Measurements from ENCODE around the gene DENND5B. TPM values are rescaled to one million over a fixed set of nuclear protein-coding genes. Genes with fewer than 3 reads are reported as not detected.
"Not testable (repeated sequence)": the region's sequence is repeated elsewhere in the genome, so short reads cannot be mapped to it uniquely, and the experiment has no call there.

DENND5B gene
- total and polyA plus RNA-seq, 4 donors: 4.5 to 23.1 (median 9.3) TPM

DNA sequence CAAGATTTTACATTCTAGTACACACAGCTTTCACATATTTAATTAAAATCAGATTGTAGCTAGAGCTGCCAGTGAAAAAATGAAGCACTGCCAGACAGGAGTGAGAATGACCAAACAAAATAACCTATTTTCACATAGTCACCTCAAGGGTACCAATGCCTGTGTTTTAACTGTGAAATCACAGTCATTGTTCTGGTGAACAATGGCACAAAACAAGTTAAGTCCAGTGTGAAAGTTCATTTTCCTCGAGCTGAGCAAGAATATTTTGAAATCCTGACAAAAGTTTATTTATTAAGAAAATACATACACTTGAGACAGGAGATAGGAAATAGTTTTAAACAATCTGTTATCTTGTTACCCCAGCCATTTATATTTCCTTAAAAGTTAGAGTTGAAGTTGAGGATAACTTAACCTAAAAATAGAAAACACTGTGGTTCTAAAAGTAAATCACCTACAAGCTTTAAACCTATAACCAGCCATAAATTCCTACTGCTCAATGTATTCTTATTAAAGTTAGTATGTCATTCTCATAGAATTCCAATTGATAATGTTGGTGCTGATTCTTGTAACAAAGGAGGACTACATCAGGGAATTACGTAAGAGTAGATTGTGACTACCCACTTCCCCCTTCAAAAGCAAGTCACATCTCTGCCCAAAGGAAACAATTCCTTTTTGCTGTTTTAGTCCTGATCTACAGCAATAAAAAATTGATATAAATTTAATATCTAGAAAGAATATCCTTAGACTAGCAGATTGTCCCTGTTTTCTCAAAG is 15.9 kb downstream of the DENND5B start:
- Histone ChIP-seq H3K27ac (ENCODE audit: low read depth in 1 of 2, low read length in 2 of 2) (no peak overlapping the region), H3K4me3 (ENCODE audit: low read depth in 1 of 3, low read length in 3 of 3) (no peak overlapping the region), H3K4me1 (ENCODE audit: control insufficient read depth in 4 of 4, insufficient read depth in 4 of 4, low read length in 3 of 4) (peaks cover 4 to 19% (median 13%) of the 10 kb centered on the region in 4 donors), H3K9me3 (ENCODE audit: control insufficient read depth in 4 of 4, low read length in 3 of 4) (no peaks in the 10 kb centered on the region), H3K36me3 (ENCODE audit: control insufficient read depth in 4 of 4, insufficient read depth in 3 of 4, low read depth in 1 of 4, low read length in 3 of 4) (no peaks in the 10 kb centered on the region), H3K27me3 (ENCODE audit: control insufficient read depth in 4 of 4, insufficient read depth in 4 of 4, low read length in 3 of 4) (no peaks in the 10 kb centered on the region), H3K9ac (ENCODE audit: low read depth in 1 of 2, low read length in 2 of 2) (no peak overlapping the region)
- DNase-seq (ENCODE audit: low spot score): no peak
- 47% methylated on average over 2 of the region's 2 CpGs for WGBS
- TF ChIP-seq YY1 (IDR thresholded peaks at IDR 0.05): no peak

DNA sequence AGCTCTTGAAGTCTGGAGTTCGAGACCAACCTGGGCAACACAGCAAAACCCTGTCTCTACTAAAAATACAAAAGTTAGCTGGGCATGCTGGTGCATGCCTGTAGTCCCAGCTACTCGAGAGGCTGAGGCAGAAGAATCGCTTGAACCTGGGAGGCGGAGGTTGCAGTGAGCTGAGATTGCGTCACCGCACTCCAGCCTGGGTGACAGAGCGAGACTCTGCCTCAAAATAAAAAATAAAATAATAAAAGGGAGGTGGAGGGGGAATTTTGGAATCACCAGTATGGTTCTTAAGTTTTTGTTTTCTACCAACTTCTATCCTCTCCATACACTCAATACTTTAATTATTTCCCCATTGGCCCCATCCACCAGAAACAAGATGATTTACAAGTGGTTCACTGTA is 16.6 kb downstream of the DENND5B start:
- not testable (repeated sequence) for H3K9me3 ChIP-seq (ENCODE audit: control insufficient read depth in 4 of 4, low read length in 3 of 4); H3K27ac ChIP-seq (ENCODE audit: low read depth in 1 of 2, low read length in 2 of 2); H3K27me3 ChIP-seq (ENCODE audit: control insufficient read depth in 4 of 4, insufficient read depth in 4 of 4, low read length in 3 of 4); DNase-seq (ENCODE audit: low spot score); H3K4me3 ChIP-seq (ENCODE audit: low read depth in 1 of 3, low read length in 3 of 3); H3K36me3 ChIP-seq (ENCODE audit: control insufficient read depth in 4 of 4, insufficient read depth in 3 of 4, low read depth in 1 of 4, low read length in 3 of 4); H3K9ac ChIP-seq (ENCODE audit: low read depth in 1 of 2, low read length in 2 of 2)
- H3K4me1 ChIP-seq (ENCODE audit: control insufficient read depth in 4 of 4, insufficient read depth in 4 of 4, low read length in 3 of 4): peaks cover 4 to 19% (median 13%) of the 10 kb centered on the region in 4 donors
- WGBS: 86% methylated on average over 7 of the region's 7 CpGs

DNA sequence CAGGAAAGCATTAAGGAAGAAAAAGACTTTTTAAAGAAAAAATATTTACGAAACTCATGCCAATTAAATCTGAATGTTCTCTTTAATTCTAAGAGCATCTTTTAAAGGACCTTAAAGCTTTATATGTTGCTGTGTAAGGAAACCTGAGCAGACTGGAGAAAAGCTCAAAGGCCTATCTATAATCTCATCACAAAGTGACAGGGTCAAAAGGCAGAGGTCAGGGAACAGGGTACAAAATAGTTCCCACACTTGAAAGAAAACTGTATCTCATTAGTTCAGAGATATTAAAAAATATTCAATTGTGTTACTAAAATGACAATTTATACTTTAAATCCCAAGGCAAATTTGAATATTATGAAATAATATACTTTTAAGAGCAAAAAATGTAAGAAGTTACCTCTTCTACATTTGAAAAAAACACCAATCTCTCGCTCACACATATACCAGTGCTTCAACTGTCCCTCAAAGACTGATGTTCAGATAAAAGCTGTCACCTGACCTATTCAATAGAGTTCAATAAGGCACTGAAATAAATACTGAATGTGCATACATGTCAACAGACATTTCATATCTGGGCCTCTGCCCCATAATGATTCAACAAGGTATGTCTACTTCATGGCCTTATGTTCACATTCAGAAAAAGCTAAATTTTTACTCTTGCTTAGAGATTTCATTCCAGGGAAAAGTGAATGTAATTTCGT is 17.9 kb downstream of the DENND5B start:
- Histone ChIP-seq H3K27me3 (ENCODE audit: control insufficient read depth in 4 of 4, insufficient read depth in 4 of 4, low read length in 3 of 4) (no peaks in the 10 kb centered on the region), H3K4me1 (ENCODE audit: control insufficient read depth in 4 of 4, insufficient read depth in 4 of 4, low read length in 3 of 4) (peaks cover 6 to 19% (median 13%) of the 10 kb centered on the region in 4 donors), H3K4me3 (ENCODE audit: low read depth in 1 of 3, low read length in 3 of 3) (no peak overlapping the region), H3K36me3 (ENCODE audit: control insufficient read depth in 4 of 4, insufficient read depth in 3 of 4, low read depth in 1 of 4, low read length in 3 of 4) (no peaks in the 10 kb centered on the region), H3K9ac (ENCODE audit: low read depth in 1 of 2, low read length in 2 of 2) (no peak overlapping the region), H3K27ac (ENCODE audit: low read depth in 1 of 2, low read length in 2 of 2) (no peak overlapping the region), H3K9me3 (ENCODE audit: control insufficient read depth in 4 of 4, low read length in 3 of 4) (no peaks in the 10 kb centered on the region)
- no peak for DNase-seq (ENCODE audit: low spot score)
- peak; percentile 38 to 41 for TF ChIP-seq HNF4A (conservative IDR thresholded peaks at IDR 0.05)
- peak; percentile 9 for TF ChIP-seq NR2F2 (IDR thresholded peaks at IDR 0.05)
- TF ChIP-seq EGR1 (IDR thresholded peaks at IDR 0.05; ENCODE audit: low read depth in 2 of 2): no peak
- no peak for TF ChIP-seq RXRA (IDR thresholded peaks at IDR 0.05)
- WGBS: 94% methylated on average over 3 of the region's 3 CpGs

DNA sequence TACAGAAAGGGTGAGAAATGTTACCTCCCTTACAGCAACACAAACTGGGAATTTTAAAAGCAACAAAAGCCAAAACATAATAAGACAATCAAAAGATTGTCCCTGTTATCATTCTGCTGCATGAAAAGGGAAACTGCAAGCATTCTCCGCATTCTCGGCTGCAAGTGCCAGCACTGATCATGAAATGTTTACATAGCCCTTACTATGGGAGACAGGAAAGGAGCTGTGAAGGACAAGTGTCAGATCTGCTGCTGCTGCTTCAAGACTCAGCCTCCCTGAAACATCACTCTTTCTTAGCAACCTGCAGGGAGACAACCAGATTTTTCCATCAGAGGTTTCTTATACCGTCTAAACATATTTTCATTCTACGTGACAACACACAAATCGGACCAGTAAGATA is 20.1 kb downstream of the DENND5B start:
- peaks cover 6 to 19% (median 13%) of the 10 kb centered on the region in 4 donors for H3K4me1 ChIP-seq (ENCODE audit: control insufficient read depth in 4 of 4, insufficient read depth in 4 of 4, low read length in 3 of 4)
- DNase-seq (ENCODE audit: low spot score): no peak
- H3K9ac ChIP-seq (ENCODE audit: low read depth in 1 of 2, low read length in 2 of 2): no peak overlapping the region
- no peak overlapping the region for H3K4me3 ChIP-seq (ENCODE audit: low read depth in 1 of 3, low read length in 3 of 3)
- H3K9me3 ChIP-seq (ENCODE audit: control insufficient read depth in 4 of 4, low read length in 3 of 4): no peaks in the 10 kb centered on the region
- no peaks in the 10 kb centered on the region for H3K27me3 ChIP-seq (ENCODE audit: control insufficient read depth in 4 of 4, insufficient read depth in 4 of 4, low read length in 3 of 4)
- 49% methylated on average over 5 of the region's 5 CpGs for WGBS
- peak overlapping the region in 1 of 2 donors; percentile 3 for H3K27ac ChIP-seq (ENCODE audit: low read depth in 1 of 2, low read length in 2 of 2)
- H3K36me3 ChIP-seq (ENCODE audit: control insufficient read depth in 4 of 4, insufficient read depth in 3 of 4, low read depth in 1 of 4, low read length in 3 of 4): no peaks in the 10 kb centered on the region
- TF ChIP-seq NR2F2 (IDR thresholded peaks at IDR 0.05) (no peak), YY1 (IDR thresholded peaks at IDR 0.05) (no peak), SP1 (IDR thresholded peaks at IDR 0.05) (no peak), EGR1 (IDR thresholded peaks at IDR 0.05; ENCODE audit: low read depth in 2 of 2) (no peak), RXRA (IDR thresholded peaks at IDR 0.05) (no peak), FOXA1 (IDR thresholded peaks at IDR 0.05) (no peak), FOXA2 (IDR thresholded peaks at IDR 0.05) (no peak), HNF4A (conservative IDR thresholded peaks at IDR 0.05) (no peak), HNF4G (IDR thresholded peaks at IDR 0.05) (no peak)
- TF ChIP-seq, protein P1, sequence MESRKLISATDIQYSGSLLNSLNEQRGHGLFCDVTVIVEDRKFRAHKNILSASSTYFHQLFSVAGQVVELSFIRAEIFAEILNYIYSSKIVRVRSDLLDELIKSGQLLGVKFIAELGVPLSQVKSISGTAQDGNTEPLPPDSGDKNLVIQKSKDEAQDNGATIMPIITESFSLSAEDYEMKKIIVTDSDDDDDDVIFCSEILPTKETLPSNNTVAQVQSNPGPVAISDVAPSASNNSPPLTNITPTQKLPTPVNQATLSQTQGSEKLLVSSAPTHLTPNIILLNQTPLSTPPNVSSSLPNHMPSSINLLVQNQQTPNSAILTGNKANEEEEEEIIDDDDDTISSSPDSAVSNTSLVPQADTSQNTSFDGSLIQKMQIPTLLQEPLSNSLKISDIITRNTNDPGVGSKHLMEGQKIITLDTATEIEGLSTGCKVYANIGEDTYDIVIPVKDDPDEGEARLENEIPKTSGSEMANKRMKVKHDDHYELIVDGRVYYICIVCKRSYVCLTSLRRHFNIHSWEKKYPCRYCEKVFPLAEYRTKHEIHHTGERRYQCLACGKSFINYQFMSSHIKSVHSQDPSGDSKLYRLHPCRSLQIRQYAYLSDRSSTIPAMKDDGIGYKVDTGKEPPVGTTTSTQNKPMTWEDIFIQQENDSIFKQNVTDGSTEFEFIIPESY (IDR thresholded peaks at IDR 0.05): no peak
- TF ChIP-seq, protein P2, sequence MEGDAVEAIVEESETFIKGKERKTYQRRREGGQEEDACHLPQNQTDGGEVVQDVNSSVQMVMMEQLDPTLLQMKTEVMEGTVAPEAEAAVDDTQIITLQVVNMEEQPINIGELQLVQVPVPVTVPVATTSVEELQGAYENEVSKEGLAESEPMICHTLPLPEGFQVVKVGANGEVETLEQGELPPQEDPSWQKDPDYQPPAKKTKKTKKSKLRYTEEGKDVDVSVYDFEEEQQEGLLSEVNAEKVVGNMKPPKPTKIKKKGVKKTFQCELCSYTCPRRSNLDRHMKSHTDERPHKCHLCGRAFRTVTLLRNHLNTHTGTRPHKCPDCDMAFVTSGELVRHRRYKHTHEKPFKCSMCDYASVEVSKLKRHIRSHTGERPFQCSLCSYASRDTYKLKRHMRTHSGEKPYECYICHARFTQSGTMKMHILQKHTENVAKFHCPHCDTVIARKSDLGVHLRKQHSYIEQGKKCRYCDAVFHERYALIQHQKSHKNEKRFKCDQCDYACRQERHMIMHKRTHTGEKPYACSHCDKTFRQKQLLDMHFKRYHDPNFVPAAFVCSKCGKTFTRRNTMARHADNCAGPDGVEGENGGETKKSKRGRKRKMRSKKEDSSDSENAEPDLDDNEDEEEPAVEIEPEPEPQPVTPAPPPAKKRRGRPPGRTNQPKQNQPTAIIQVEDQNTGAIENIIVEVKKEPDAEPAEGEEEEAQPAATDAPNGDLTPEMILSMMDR (IDR thresholded peaks at IDR 0.05; ENCODE audit: low read depth, low read length, missing input control): no peak
- TF ChIP-seq, protein P3, sequence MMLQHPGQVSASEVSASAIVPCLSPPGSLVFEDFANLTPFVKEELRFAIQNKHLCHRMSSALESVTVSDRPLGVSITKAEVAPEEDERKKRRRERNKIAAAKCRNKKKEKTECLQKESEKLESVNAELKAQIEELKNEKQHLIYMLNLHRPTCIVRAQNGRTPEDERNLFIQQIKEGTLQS (IDR thresholded peaks at IDR 0.05): no peak
- TF ChIP-seq, protein P4, sequence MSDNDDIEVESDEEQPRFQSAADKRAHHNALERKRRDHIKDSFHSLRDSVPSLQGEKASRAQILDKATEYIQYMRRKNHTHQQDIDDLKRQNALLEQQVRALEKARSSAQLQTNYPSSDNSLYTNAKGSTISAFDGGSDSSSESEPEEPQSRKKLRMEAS (IDR thresholded peaks at IDR 0.05): no peak

All from liver (tissue), 9 donors.